ENCODE results near the gene SNRPF. TPM values are rescaled to one million over a fixed set of nuclear protein-coding genes. Genes with fewer than 3 reads are reported as not detected.

The SNRPF gene
- total RNA-seq, 1 experiment from 2014 or later: 71.4 TPM

DNA sequence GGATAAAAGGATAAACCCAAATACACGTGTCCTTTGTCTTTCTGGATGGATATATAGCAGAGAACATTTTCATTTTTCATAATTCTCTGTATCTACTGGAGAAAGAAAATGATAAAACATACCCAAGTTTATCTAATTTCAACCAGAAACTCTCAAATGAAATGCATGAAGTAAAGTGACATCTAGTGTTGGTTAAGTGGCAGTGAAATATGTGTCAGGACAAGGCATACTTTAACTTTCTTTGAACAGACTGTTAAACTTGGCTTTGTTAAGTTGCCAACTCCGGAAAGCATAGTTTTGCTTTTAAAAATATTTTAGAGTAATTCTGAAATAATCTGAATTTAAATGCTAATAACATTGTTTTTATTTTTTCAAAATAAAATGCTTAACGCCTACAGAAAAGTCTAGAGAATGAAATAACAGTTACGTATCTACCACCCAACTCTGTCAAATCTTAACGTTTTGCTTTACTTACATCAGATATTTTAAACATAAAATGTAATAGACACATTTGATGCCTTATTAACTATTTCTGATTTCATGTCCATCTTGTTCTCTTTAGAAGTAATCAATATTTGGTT lies 43.0 kb upstream of the SNRPF start:
- H3K27me3 ChIP-seq (replicated peaks; ENCODE audit: insufficient read depth, low read depth, low read length, poor library complexity): no peaks in the 10 kb centered on the region
- BruUV-seq (replicated peaks): no TSS peak
- H3K4me3 ChIP-seq (ENCODE audit: low read depth, low read length, poor library complexity, severe bottlenecking): no peak overlapping the region
- ChIA-PET POLR2A (ENCODE audit: low non-redundant PET) (no interaction called here), CTCF (no interaction called here)
- peak; percentile 53 for DNase-seq (ENCODE audit: low spot score)
- no peaks in the 10 kb centered on the region for H3K36me3 ChIP-seq (ENCODE audit: insufficient read depth, low read length, poor library complexity, severe bottlenecking)
- intact Hi-C loops (cut with micrococcal nuclease; ENCODE audit: unreplicated experiment): loop anchor here (1.0 kb wide), 2 partner anchors 192 to 231 kb away; no protein-coding TSS in a partner anchor
- H3K27ac ChIP-seq (ENCODE audit: low read depth, low read length, poor library complexity, severe bottlenecking): no peak overlapping the region
- H3K4me1 ChIP-seq (ENCODE audit: insufficient read depth, low read length, poor library complexity, severe bottlenecking): peaks cover 12% of the 10 kb centered on the region
- H3K9me3 ChIP-seq (ENCODE audit: low read depth, low read length, poor library complexity, severe bottlenecking): no peaks in the 10 kb centered on the region
- TF ChIP-seq EZH2 (IDR thresholded peaks at IDR 0.05; ENCODE audit: borderline replicate concordance, low read depth, low read length, poor library complexity, severe bottlenecking): no peak
- TF ChIP-seq, protein P1, sequence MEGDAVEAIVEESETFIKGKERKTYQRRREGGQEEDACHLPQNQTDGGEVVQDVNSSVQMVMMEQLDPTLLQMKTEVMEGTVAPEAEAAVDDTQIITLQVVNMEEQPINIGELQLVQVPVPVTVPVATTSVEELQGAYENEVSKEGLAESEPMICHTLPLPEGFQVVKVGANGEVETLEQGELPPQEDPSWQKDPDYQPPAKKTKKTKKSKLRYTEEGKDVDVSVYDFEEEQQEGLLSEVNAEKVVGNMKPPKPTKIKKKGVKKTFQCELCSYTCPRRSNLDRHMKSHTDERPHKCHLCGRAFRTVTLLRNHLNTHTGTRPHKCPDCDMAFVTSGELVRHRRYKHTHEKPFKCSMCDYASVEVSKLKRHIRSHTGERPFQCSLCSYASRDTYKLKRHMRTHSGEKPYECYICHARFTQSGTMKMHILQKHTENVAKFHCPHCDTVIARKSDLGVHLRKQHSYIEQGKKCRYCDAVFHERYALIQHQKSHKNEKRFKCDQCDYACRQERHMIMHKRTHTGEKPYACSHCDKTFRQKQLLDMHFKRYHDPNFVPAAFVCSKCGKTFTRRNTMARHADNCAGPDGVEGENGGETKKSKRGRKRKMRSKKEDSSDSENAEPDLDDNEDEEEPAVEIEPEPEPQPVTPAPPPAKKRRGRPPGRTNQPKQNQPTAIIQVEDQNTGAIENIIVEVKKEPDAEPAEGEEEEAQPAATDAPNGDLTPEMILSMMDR (conservative IDR thresholded peaks at IDR 0.05; ENCODE audit: low read depth, low read length): peak; percentile 82

DNA sequence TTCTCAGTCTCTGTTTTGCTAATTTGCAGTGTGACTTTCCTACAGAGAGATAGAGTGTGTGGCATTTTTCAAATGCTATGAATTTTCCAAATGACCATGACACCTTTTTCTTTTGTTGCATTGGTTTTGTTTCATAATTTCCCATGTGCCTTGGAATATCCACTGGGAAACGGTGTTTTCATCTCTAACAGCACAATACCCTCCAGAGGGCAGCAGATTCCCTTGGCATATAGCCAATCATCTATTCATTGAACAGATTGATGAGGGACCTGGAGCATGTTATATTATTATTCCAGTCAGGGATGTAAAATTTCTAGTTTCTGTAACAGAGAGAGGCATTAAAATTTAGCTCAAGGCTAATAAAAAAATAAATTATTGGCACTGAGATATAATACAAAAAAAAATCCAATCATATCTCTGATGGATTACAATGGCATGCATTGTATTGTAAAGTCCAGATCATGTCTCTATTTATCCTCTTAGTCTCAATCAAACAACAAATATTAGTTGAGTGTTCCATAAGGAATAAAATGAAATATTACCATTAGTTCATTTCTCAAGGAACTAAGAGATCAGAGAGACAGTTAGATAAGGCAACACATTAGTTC lies 38.6 kb upstream of the SNRPF start:
- no peak for TF ChIP-seq EZH2 (IDR thresholded peaks at IDR 0.05; ENCODE audit: borderline replicate concordance, low read depth, low read length, poor library complexity, severe bottlenecking)
- TF ChIP-seq, protein P1 (conservative IDR thresholded peaks at IDR 0.05; ENCODE audit: low read depth, low read length): peak; percentile 70
- peak; percentile 80 for DNase-seq (ENCODE audit: low spot score)
- ChIA-PET CTCF (no interaction called here), POLR2A (ENCODE audit: low non-redundant PET) (no interaction called here)
- H3K9me3 ChIP-seq (ENCODE audit: low read depth, low read length, poor library complexity, severe bottlenecking): no peaks in the 10 kb centered on the region
- H3K4me1 ChIP-seq (ENCODE audit: insufficient read depth, low read length, poor library complexity, severe bottlenecking): peaks cover 25% of the 10 kb centered on the region
- H3K27ac ChIP-seq (ENCODE audit: low read depth, low read length, poor library complexity, severe bottlenecking): no peak overlapping the region
- no TSS peak for BruUV-seq (replicated peaks)
- no peak overlapping the region for H3K4me3 ChIP-seq (ENCODE audit: low read depth, low read length, poor library complexity, severe bottlenecking)
- no peaks in the 10 kb centered on the region for H3K27me3 ChIP-seq (replicated peaks; ENCODE audit: insufficient read depth, low read depth, low read length, poor library complexity)
- H3K36me3 ChIP-seq (ENCODE audit: insufficient read depth, low read length, poor library complexity, severe bottlenecking): peaks cover 12% of the 10 kb centered on the region
- intact Hi-C loops (cut with micrococcal nuclease; ENCODE audit: unreplicated experiment): loop anchor here (10.0 kb wide), 1 partner anchor 695 kb away; no protein-coding TSS in a partner anchor

DNA sequence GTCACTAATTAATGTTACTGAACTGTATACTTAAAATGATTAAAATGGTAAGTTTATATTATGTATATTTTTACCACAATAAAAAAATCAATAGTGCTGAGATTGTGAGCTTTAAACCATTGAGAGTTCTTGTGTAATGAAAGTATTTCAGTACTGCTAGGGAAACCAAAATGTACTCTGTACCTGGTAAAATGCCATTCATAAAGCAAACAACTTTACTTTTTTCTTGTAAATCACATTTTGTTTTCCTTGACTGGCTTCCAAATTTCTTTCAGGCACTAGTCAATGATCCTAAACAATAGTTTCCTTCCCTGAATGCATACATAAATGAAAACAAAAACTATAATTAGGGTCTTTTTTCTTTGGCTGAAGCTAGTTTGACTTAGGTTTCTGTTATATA lies 29.4 kb upstream of the SNRPF start:
- TSS peak; percentile 55 for BruUV-seq (replicated peaks)
- Histone ChIP-seq H3K36me3 (ENCODE audit: insufficient read depth, low read length, poor library complexity, severe bottlenecking) (no peaks in the 10 kb centered on the region), H3K27me3 (replicated peaks; ENCODE audit: insufficient read depth, low read depth, low read length, poor library complexity) (no peaks in the 10 kb centered on the region), H3K9me3 (ENCODE audit: low read depth, low read length, poor library complexity, severe bottlenecking) (no peaks in the 10 kb centered on the region), H3K27ac (ENCODE audit: low read depth, low read length, poor library complexity, severe bottlenecking) (peak overlapping the region; percentile 89), H3K4me3 (ENCODE audit: low read depth, low read length, poor library complexity, severe bottlenecking) (peak overlapping the region; percentile 50), H3K4me1 (ENCODE audit: insufficient read depth, low read length, poor library complexity, severe bottlenecking) (peaks cover 30% of the 10 kb centered on the region)
- no peak for DNase-seq (ENCODE audit: low spot score)
- intact Hi-C loops (cut with micrococcal nuclease; ENCODE audit: unreplicated experiment): loop anchor here (5.0 to 10.0 kb wide), 2 partner anchors 368 to 685 kb away; no protein-coding TSS in a partner anchor
- ChIA-PET POLR2A (ENCODE audit: low non-redundant PET) (no interaction called here), CTCF (no interaction called here)
- TF ChIP-seq EZH2 (IDR thresholded peaks at IDR 0.05; ENCODE audit: borderline replicate concordance, low read depth, low read length, poor library complexity, severe bottlenecking): no peak
- TF ChIP-seq, protein P1 (conservative IDR thresholded peaks at IDR 0.05; ENCODE audit: low read depth, low read length): no peak

Data from A673 (cell line).